OCI-LY7 (cell line): ENCODE results near the gene MPHOSPH6.
"Not testable (repeated sequence)": the region's sequence is repeated elsewhere in the genome, so short reads cannot be mapped to it uniquely, and the experiment has no call there.

Experiments used
- EZH2phosphoT487 ChIP-seq: fragments of 200-600 bp; sonication (generic); IDR thresholded peaks from 2 replicates; pipeline ENCODE4 v1.6.1; 2018; ENCODE audit warnings: low read depth, borderline replicate concordance, mild to moderate bottlenecking, mixed run types, antibody characterized with exemption, low read length, moderate library complexity, mixed read lengths
- TF ChIP-seq, protein P1 (sequence below): fragments of 200-600 bp; sonication (generic); conservative IDR thresholded peaks from 2 replicates; pipeline ENCODE4 v1.5.1; 2014; ENCODE audit warnings: mild to moderate bottlenecking, antibody characterized with exemption, low read length, moderate library complexity, mixed read lengths

DNA sequence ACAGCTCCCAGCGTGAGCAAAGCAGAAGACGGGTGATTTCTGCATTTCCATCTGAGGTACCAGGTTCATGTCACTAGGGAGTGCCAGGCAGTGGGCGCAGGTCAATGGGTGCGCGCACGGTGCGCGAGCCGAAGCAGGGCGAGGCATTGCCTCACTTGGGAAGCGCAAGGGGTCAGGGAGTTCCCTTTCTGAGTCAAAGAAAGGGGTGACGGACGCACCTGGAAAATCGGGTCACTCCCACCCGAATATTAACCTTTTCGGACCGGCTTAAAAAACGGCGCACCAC lies 30.8 kb downstream of the MPHOSPH6 start:
- TF ChIP-seq, protein P1, sequence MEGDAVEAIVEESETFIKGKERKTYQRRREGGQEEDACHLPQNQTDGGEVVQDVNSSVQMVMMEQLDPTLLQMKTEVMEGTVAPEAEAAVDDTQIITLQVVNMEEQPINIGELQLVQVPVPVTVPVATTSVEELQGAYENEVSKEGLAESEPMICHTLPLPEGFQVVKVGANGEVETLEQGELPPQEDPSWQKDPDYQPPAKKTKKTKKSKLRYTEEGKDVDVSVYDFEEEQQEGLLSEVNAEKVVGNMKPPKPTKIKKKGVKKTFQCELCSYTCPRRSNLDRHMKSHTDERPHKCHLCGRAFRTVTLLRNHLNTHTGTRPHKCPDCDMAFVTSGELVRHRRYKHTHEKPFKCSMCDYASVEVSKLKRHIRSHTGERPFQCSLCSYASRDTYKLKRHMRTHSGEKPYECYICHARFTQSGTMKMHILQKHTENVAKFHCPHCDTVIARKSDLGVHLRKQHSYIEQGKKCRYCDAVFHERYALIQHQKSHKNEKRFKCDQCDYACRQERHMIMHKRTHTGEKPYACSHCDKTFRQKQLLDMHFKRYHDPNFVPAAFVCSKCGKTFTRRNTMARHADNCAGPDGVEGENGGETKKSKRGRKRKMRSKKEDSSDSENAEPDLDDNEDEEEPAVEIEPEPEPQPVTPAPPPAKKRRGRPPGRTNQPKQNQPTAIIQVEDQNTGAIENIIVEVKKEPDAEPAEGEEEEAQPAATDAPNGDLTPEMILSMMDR = not testable (repeated sequence)
- not testable (repeated sequence) for TF ChIP-seq EZH2phosphoT487
